ENCODE data around the gene DLGAP1.

DLGAP1 gene

DNA sequence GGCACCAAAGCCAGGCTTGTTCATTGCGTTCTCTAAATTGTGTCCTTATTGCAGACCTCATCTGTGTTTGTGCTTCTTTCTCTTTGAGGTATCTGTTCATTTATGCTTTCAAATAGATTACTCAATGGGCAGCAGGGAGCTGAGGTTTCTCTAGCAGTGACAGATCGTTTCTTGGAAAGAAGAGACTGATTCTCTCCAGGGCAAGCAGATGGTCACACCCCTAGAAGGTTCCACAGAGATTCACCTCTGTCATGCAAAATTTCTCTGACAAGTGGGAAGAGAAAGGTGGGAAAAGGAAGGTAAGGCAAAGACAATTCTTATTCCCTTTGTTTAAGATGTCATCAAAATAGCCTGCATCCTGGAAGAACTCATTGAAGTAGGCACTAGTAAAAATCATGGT lies 14.0 kb downstream of the DLGAP1 start:
- no peaks in the 10 kb centered on the region for H3K27me3 ChIP-seq (ENCODE audit: control insufficient read depth in 5 of 5, insufficient read depth in 4 of 5, low read length in 5 of 5)
- H3K9ac ChIP-seq (ENCODE audit: low read length in 5 of 5), result no peak overlapping the region
- no peaks in the 10 kb centered on the region for H3K4me1 ChIP-seq (ENCODE audit: control insufficient read depth in 5 of 5, insufficient read depth in 5 of 5, low read length in 5 of 5)
- no peaks in the 10 kb centered on the region for H3K36me3 ChIP-seq (ENCODE audit: control insufficient read depth in 5 of 5, insufficient read depth in 5 of 5, low read length in 5 of 5)
- H3K27ac ChIP-seq (ENCODE audit: low read depth, low read length), result no peak overlapping the region
- H3K4me3 ChIP-seq (ENCODE audit: low read depth in 1 of 5, low read length in 5 of 5), result no peak overlapping the region
- no peaks in the 10 kb centered on the region for H3K9me3 ChIP-seq (ENCODE audit: control insufficient read depth in 5 of 5, low read length in 5 of 5)

GRCh38 chr18:4438938-4439337 lies 16.2 kb downstream of the DLGAP1 start:
- no peak overlapping the region for H3K9ac ChIP-seq (ENCODE audit: low read length in 5 of 5)
- H3K9me3 ChIP-seq (ENCODE audit: control insufficient read depth in 5 of 5, low read length in 5 of 5), result no peaks in the 10 kb centered on the region
- no peak overlapping the region for H3K4me3 ChIP-seq (ENCODE audit: low read depth in 1 of 5, low read length in 5 of 5)
- H3K27me3 ChIP-seq (ENCODE audit: control insufficient read depth in 5 of 5, insufficient read depth in 4 of 5, low read length in 5 of 5), result no peaks in the 10 kb centered on the region
- H3K36me3 ChIP-seq (ENCODE audit: control insufficient read depth in 5 of 5, insufficient read depth in 5 of 5, low read length in 5 of 5), result no peaks in the 10 kb centered on the region
- H3K4me1 ChIP-seq (ENCODE audit: control insufficient read depth in 5 of 5, insufficient read depth in 5 of 5, low read length in 5 of 5), result no peaks in the 10 kb centered on the region
- no peak overlapping the region for H3K27ac ChIP-seq (ENCODE audit: low read depth, low read length)

- Histone ChIP-seq H3K9me3 (ENCODE audit: control insufficient read depth in 5 of 5, low read length in 5 of 5) (no peaks in the 10 kb centered on the region), H3K9ac (ENCODE audit: low read length in 5 of 5) (no peak overlapping the region), H3K36me3 (ENCODE audit: control insufficient read depth in 5 of 5, insufficient read depth in 5 of 5, low read length in 5 of 5) (no peaks in the 10 kb centered on the region), H3K27ac (ENCODE audit: low read depth, low read length) (no peak overlapping the region), H3K27me3 (ENCODE audit: control insufficient read depth in 5 of 5, insufficient read depth in 4 of 5, low read length in 5 of 5) (no peaks in the 10 kb centered on the region), H3K4me3 (ENCODE audit: low read depth in 1 of 5, low read length in 5 of 5) (no peak overlapping the region), H3K4me1 (ENCODE audit: control insufficient read depth in 5 of 5, insufficient read depth in 5 of 5, low read length in 5 of 5) (no peaks in the 10 kb centered on the region)
Observed at GRCh38 chr18:4433717-4434116, 21.4 kb downstream of the DLGAP1 start.

DNA sequence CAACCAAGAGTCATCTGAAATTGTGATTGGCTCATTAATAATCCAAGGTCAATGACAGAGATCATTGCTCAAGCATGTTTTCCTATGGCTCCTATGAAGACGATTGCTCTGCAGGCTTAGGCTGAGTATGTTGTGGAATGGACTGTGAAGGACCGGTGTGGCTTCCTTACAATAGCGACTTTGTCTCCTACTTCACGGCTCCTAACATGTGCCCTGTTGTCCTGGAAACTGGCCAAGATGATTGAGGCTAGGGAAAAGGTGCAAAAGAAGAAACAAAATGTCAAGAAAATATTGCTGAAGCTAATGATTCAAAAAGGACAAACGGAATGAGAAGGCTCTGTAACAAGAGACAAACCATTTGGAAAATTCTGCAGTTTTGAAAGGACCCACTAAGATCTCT lies 24.3 kb downstream of the DLGAP1 start:
- Histone ChIP-seq H3K4me1 (ENCODE audit: control insufficient read depth in 5 of 5, insufficient read depth in 5 of 5, low read length in 5 of 5) (no peaks in the 10 kb centered on the region), H3K9me3 (ENCODE audit: control insufficient read depth in 5 of 5, low read length in 5 of 5) (no peaks in the 10 kb centered on the region), H3K36me3 (ENCODE audit: control insufficient read depth in 5 of 5, insufficient read depth in 5 of 5, low read length in 5 of 5) (no peaks in the 10 kb centered on the region), H3K27me3 (ENCODE audit: control insufficient read depth in 5 of 5, insufficient read depth in 4 of 5, low read length in 5 of 5) (no peaks in the 10 kb centered on the region), H3K9ac (ENCODE audit: low read length in 5 of 5) (no peak overlapping the region), H3K27ac (ENCODE audit: low read depth, low read length) (no peak overlapping the region), H3K4me3 (ENCODE audit: low read depth in 1 of 5, low read length in 5 of 5) (no peak overlapping the region)

DNA sequence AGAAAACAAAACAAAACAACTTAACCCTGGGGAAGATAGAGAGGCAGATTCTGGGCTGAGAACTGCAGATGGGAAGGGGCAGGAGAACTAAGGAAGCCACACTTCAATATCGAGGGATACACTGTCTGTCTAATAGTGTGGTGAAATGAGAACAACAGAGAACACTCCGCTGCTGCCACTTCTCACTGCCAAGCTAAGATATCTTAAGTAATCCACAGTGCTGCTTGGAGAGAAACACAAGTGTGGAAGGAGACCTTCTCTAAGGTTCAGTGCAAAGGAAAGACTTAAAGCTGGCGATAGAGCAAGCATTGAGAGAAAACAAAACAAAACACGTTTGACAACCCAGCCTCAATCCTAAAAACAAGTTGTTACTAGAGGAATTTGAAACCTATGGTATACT lies 37.4 kb downstream of the DLGAP1 start:
- H3K9me3 ChIP-seq (ENCODE audit: control insufficient read depth in 5 of 5, low read length in 5 of 5), result peaks cover 0 to 9% (median 2%) of the 10 kb centered on the region in 5 donors
- H3K4me1 ChIP-seq (ENCODE audit: control insufficient read depth in 5 of 5, insufficient read depth in 5 of 5, low read length in 5 of 5), result no peaks in the 10 kb centered on the region
- no peaks in the 10 kb centered on the region for H3K27me3 ChIP-seq (ENCODE audit: control insufficient read depth in 5 of 5, insufficient read depth in 4 of 5, low read length in 5 of 5)
- no peak overlapping the region for H3K27ac ChIP-seq (ENCODE audit: low read depth, low read length)
- H3K4me3 ChIP-seq (ENCODE audit: low read depth in 1 of 5, low read length in 5 of 5), result no peak overlapping the region
- no peaks in the 10 kb centered on the region for H3K36me3 ChIP-seq (ENCODE audit: control insufficient read depth in 5 of 5, insufficient read depth in 5 of 5, low read length in 5 of 5)
- no peak overlapping the region for H3K9ac ChIP-seq (ENCODE audit: low read length in 5 of 5)

DNA sequence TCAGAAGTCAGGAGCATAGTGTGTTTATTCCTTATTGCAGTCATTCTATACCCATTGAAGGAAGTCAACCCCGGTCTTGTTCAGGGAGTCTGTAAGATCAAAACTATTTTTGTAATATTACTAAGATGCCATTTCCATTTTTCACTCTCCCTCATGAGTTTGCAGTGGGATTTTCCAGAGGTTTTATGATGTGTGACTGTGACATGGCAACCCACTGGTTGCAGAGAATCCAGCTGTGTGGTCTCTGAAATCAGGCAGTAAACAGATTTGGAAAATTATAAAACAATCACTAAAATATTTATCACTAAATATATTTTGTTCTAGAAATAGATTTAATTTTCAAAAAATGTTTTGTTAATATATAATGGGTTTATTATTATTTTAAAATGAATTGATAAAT lies 38.1 kb downstream of the DLGAP1 start:
- H3K9me3 ChIP-seq (ENCODE audit: control insufficient read depth in 5 of 5, low read length in 5 of 5), result peaks cover 0 to 9% (median 2%) of the 10 kb centered on the region in 5 donors
- H3K4me1 ChIP-seq (ENCODE audit: control insufficient read depth in 5 of 5, insufficient read depth in 5 of 5, low read length in 5 of 5), result no peaks in the 10 kb centered on the region
- no peak overlapping the region for H3K27ac ChIP-seq (ENCODE audit: low read depth, low read length)
- no peak overlapping the region for H3K4me3 ChIP-seq (ENCODE audit: low read depth in 1 of 5, low read length in 5 of 5)
- no peaks in the 10 kb centered on the region for H3K27me3 ChIP-seq (ENCODE audit: control insufficient read depth in 5 of 5, insufficient read depth in 4 of 5, low read length in 5 of 5)
- H3K36me3 ChIP-seq (ENCODE audit: control insufficient read depth in 5 of 5, insufficient read depth in 5 of 5, low read length in 5 of 5), result no peaks in the 10 kb centered on the region
- no peak overlapping the region for H3K9ac ChIP-seq (ENCODE audit: low read length in 5 of 5)

- no peak overlapping the region for H3K9ac ChIP-seq (ENCODE audit: low read length in 5 of 5)
- H3K9me3 ChIP-seq (ENCODE audit: control insufficient read depth in 5 of 5, low read length in 5 of 5), result no peaks in the 10 kb centered on the region
- H3K27me3 ChIP-seq (ENCODE audit: control insufficient read depth in 5 of 5, insufficient read depth in 4 of 5, low read length in 5 of 5), result no peaks in the 10 kb centered on the region
- no peaks in the 10 kb centered on the region for H3K36me3 ChIP-seq (ENCODE audit: control insufficient read depth in 5 of 5, insufficient read depth in 5 of 5, low read length in 5 of 5)
- H3K4me3 ChIP-seq (ENCODE audit: low read depth in 1 of 5, low read length in 5 of 5), result no peak overlapping the region
- H3K4me1 ChIP-seq (ENCODE audit: control insufficient read depth in 5 of 5, insufficient read depth in 5 of 5, low read length in 5 of 5), result no peaks in the 10 kb centered on the region
- H3K27ac ChIP-seq (ENCODE audit: low read depth, low read length), result no peak overlapping the region
Observed at GRCh38 chr18:4412286-4412685, 42.8 kb downstream of the DLGAP1 start.

DNA sequence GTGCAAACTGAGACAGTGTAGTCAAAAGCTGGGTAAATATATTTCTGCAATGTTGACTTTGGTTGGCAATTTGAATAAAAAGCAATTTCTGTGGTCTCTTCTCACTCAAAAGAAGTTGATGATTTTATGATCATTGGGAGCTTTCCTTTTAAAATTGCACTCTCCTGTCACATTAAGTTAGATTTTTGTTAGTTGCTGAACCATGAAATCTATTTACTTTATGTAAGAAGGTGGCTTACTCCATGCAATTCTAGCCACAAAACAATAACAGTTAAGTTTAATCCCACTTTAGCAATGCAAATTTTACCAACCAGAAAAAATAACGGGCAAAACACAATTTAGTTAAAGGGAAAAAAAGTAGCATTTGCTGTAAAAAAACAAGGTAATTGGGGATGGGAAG lies 48.3 kb downstream of the DLGAP1 start:
- H3K4me1 ChIP-seq (ENCODE audit: control insufficient read depth in 5 of 5, insufficient read depth in 5 of 5, low read length in 5 of 5), result no peaks in the 10 kb centered on the region
- H3K9me3 ChIP-seq (ENCODE audit: control insufficient read depth in 5 of 5, low read length in 5 of 5), result no peaks in the 10 kb centered on the region
- H3K4me3 ChIP-seq (ENCODE audit: low read depth in 1 of 5, low read length in 5 of 5), result no peak overlapping the region
- H3K27me3 ChIP-seq (ENCODE audit: control insufficient read depth in 5 of 5, insufficient read depth in 4 of 5, low read length in 5 of 5), result no peaks in the 10 kb centered on the region
- H3K9ac ChIP-seq (ENCODE audit: low read length in 5 of 5), result no peak overlapping the region
- no peaks in the 10 kb centered on the region for H3K36me3 ChIP-seq (ENCODE audit: control insufficient read depth in 5 of 5, insufficient read depth in 5 of 5, low read length in 5 of 5)
- no peak overlapping the region for H3K27ac ChIP-seq (ENCODE audit: low read depth, low read length)

- Histone ChIP-seq H3K9ac (ENCODE audit: low read length in 5 of 5) (no peak overlapping the region), H3K4me3 (ENCODE audit: low read depth in 1 of 5, low read length in 5 of 5) (no peak overlapping the region), H3K9me3 (ENCODE audit: control insufficient read depth in 5 of 5, low read length in 5 of 5) (no peaks in the 10 kb centered on the region), H3K36me3 (ENCODE audit: control insufficient read depth in 5 of 5, insufficient read depth in 5 of 5, low read length in 5 of 5) (no peaks in the 10 kb centered on the region), H3K27ac (ENCODE audit: low read depth, low read length) (no peak overlapping the region), H3K4me1 (ENCODE audit: control insufficient read depth in 5 of 5, insufficient read depth in 5 of 5, low read length in 5 of 5) (no peaks in the 10 kb centered on the region), H3K27me3 (ENCODE audit: control insufficient read depth in 5 of 5, insufficient read depth in 4 of 5, low read length in 5 of 5) (no peaks in the 10 kb centered on the region)
Observed at GRCh38 chr18:4405965-4406364, 49.1 kb downstream of the DLGAP1 start.

DNA sequence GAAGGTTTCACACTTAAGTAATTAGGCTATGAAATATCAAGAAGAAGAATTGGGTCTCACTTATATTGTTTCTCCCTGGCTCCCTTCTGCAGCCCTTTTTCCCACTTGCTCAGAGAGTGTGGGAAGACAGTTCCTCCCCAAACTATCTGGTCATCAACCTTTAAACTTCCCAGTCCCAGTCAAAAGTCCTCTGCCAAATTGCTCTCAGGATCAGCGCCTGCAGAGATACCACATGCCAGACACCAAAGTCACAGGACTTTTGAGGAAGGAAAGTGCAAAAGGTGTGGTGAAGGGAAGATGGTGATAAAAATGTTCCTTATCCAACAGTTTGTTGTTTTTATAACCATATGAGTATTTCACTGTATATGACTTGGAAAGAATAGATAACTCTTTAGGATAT lies 51.3 kb downstream of the DLGAP1 start:
- Histone ChIP-seq H3K9ac (ENCODE audit: low read length in 5 of 5) (no peak overlapping the region), H3K4me3 (ENCODE audit: low read depth in 1 of 5, low read length in 5 of 5) (no peak overlapping the region), H3K4me1 (ENCODE audit: control insufficient read depth in 5 of 5, insufficient read depth in 5 of 5, low read length in 5 of 5) (no peaks in the 10 kb centered on the region), H3K9me3 (ENCODE audit: control insufficient read depth in 5 of 5, low read length in 5 of 5) (no peaks in the 10 kb centered on the region), H3K27me3 (ENCODE audit: control insufficient read depth in 5 of 5, insufficient read depth in 4 of 5, low read length in 5 of 5) (no peaks in the 10 kb centered on the region), H3K36me3 (ENCODE audit: control insufficient read depth in 5 of 5, insufficient read depth in 5 of 5, low read length in 5 of 5) (no peaks in the 10 kb centered on the region), H3K27ac (ENCODE audit: low read depth, low read length) (no peak overlapping the region)

- H3K4me3 ChIP-seq (ENCODE audit: low read depth in 1 of 5, low read length in 5 of 5), result no peak overlapping the region
- H3K9me3 ChIP-seq (ENCODE audit: control insufficient read depth in 5 of 5, low read length in 5 of 5), result no peaks in the 10 kb centered on the region
- no peaks in the 10 kb centered on the region for H3K36me3 ChIP-seq (ENCODE audit: control insufficient read depth in 5 of 5, insufficient read depth in 5 of 5, low read length in 5 of 5)
- no peaks in the 10 kb centered on the region for H3K27me3 ChIP-seq (ENCODE audit: control insufficient read depth in 5 of 5, insufficient read depth in 4 of 5, low read length in 5 of 5)
- no peaks in the 10 kb centered on the region for H3K4me1 ChIP-seq (ENCODE audit: control insufficient read depth in 5 of 5, insufficient read depth in 5 of 5, low read length in 5 of 5)
- no peak overlapping the region for H3K27ac ChIP-seq (ENCODE audit: low read depth, low read length)
- H3K9ac ChIP-seq (ENCODE audit: low read length in 5 of 5), result no peak overlapping the region
Observed at GRCh38 chr18:4400911-4401310, 54.2 kb downstream of the DLGAP1 start.
